ENCODE results near the gene CALU.

The CALU gene

DNA sequence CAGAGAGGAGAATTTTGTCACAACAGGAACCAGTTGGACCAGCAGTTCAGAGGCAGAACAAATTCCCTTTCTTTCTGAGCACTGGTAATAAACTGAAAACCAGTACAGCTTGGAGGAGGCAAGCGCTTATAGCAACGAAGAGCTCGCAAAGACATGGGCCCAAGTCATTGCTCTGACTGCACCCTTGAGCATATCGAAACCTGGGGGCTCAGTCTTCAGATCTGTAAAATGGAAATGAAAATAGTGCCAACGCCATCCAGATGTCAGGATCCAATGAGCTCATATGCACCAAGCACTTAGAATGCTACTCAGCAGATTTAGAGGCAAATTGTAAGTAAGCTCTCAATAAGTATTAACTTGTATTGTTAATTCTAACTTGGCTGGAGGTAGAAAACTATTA lies 14.4 kb upstream of the CALU start:
- no peak for DNase-seq (ENCODE audit: low read depth in 3 of 3, low spot score in 1 of 3)

DNA sequence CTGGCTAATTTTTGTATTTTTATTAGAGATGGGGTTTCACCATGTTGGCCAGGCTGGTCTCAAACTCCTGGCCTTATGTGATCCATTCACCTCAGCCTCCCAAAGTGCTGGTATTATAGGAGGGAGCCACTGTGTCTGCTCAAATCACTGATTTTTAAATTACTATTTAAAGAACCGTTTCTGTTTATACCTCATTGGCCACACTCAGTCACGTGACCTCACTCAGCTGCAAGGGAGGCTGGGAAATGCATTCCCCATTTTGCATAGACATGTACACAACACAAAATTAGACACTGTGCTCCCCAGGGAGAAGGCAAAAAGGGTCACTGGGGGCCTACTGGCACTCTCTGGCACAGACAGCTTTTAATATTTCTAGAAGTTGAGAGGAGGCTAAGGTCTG lies 13.6 kb upstream of the CALU start:
- no peak for DNase-seq (ENCODE audit: low read depth in 3 of 3, low spot score in 1 of 3)

DNA sequence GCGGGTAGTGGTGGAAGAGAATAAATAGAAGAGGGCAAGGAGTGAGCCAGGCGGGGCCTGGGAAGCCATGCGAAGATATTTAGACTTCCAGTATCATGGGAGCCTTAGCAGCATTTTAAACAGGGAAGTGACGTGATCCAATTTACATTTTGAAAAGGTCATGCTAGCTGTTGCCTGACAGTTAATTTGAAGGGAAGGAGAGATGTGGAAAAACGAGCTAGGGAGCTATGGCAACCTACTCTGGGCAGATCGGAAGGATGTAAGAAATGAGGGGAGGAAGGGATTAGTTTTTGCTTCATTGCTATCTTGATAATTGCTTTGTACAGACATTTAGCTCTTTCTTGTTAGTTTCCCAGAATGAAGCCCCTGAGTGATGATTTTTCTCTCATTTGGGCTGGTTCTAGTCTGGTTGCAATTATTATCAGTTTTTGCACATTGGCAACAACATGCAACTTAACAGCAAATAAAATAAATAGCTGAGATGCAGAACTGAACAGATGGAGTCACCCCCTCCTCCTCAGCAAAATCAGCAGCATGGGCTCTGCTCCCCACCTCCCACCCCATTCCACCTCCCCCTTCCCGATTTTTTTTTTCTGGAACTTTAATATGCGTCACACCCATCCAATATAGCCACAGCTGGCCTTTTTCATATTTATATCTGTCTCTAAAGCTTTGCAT lies 13.0 kb upstream of the CALU start:
- DNase-seq (ENCODE audit: low read depth in 3 of 3, low spot score in 1 of 3), result no peak

DNA sequence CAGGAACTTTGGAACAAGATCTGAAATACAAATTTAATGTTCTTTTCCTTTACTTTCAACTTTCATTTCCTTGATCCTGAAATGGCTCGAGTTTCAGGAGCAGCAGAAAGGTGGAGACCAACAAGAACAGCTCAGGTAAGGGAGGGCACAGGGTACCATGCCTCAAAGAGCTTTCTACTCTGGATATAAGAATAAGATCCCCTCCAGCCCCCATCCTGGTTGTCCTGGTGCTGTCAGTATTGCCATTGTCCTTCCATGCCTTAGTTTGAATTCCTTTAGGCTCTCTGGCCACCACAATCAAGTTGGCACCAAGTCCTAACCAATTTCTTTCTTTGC lies 12.5 kb upstream of the CALU start:
- no peak for DNase-seq (ENCODE audit: low read depth in 3 of 3, low spot score in 1 of 3)

DNA sequence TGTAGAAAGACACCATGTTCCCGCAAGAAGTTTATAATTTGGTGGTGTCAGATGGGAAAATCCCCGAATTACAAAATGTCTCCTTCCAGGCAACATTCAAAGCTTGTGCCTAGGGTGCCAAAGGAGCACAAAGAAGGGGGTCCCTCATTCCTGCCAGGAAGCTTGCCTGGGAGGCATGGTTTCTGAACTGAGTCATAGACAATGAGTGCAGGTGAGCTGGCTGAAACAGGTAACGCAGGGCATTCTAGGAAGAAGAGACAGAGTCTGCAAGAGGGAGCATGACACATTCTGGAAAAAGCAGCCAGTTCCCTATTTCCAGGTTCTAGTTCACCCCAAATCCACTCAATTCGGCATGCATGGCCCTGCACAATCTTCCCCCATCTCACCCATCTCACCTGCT lies 11.9 kb upstream of the CALU start:
- DNase-seq (ENCODE audit: low read depth in 3 of 3, low spot score in 1 of 3), result no peak

DNA sequence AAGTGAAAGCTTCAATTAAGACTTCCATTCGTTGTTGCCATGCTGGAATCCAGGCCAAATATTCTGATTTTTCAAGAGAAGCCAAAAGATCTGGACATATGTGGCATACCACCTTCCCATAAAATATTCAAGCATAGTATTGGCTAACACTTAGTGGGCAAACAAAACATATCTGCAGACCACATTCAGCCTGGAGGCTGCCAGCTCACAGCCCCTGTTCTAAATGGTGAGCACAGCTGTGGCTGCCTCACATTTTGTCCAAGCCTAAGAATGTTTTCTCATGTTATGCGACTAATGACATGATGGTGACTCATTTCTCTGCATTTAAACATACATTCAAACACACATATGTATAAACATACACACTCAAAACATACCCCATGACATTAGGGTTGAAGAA lies 10.6 kb upstream of the CALU start:
- DNase-seq (ENCODE audit: low read depth in 3 of 3, low spot score in 1 of 3), result no peak

DNA sequence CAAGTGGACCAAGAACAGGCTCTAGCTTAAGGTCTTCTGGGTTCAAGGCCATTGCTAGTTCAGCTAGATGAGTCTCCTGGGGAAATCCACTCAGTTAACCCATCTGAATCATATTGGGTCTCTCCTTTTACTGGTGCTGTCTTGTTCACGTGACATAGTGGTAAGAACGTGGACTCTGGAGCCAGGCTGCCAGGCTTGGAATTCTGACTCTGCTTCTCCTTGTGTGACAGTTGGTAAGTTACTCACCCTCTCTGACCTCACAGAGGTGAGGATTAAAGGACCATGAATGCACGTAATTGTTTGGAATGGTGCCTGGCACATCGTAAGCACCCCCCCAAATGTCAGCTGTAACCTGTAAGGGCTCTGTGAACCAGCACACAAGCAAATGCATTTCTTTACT lies 9.7 kb upstream of the CALU start:
- no peak for DNase-seq (ENCODE audit: low read depth in 3 of 3, low spot score in 1 of 3)

DNA sequence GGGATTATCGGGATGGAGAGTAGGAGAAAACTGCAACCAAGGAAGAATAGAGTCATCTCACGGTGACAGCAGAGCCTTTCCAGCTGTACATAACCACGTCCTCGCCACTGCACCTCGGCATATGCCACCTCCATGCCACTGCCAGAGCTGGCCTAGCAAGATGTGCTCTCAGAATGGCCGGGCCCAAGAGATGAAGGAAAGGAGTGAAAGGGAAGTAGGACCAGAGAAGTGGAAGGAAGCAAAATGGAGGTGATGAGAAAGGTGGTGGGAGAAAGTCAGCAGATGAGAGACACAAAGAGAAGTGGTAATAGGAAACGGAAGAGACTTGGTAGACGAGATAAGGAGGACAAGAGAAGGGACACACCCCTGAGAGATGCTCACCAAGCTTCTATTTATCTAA lies 8.0 kb upstream of the CALU start:
- no peak for DNase-seq (ENCODE audit: low read depth in 3 of 3, low spot score in 1 of 3)

DNA sequence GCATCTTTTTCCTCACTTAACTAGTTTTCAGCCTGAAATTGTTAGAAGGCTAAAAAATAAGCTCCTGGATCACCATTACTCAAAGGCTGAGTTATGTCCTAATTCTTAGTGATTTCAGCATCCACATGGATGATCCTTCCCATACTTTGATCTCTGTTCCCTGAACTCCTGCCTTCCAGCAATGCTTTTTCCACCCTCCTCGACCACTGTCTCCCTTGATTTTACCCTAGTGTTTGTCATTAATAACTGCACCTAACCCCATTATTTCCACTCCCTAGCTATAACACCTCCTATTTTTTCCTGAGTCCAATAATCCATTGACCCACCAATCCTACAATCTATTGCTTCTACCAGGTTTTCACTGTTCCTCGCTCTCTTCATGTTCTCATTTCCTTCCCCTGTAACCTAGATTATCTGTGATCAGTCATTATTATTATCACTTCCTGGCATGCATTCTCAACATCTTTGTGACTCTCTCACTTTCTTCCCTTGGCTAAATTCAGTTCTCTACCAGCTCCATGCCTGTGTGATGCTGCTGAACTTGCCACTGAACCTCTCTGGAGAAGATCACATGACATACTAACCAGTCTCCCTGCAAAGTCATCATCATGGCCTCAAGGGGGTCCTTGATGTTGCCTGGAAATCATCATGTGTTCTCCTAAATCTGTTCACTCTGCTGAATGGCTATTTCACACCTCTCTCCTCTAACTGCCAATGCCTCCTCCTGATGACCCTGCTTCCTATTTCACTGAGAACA lies 6.5 kb upstream of the CALU start:
- DNase-seq (ENCODE audit: low read depth in 3 of 3, low spot score in 1 of 3), result no peak

DNA sequence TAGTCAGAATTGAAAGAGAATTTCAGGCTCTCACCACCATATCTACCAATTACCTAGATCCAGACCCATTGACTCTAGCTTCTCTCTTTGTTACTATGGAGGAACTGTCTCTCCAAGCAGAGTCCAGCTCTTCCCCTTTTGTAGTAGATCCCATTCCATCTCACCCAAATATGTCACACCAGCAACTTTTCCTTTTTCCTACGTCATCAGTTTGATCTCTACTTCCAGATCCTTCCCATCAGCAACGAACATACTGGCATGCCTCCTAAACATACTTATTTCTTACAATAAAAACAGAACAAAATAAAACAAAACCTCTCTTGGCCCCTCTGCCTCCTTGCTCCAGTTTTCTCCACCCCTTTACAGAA lies 5.9 kb upstream of the CALU start:
- no peak for DNase-seq (ENCODE audit: low read depth in 3 of 3, low spot score in 1 of 3)

DNA sequence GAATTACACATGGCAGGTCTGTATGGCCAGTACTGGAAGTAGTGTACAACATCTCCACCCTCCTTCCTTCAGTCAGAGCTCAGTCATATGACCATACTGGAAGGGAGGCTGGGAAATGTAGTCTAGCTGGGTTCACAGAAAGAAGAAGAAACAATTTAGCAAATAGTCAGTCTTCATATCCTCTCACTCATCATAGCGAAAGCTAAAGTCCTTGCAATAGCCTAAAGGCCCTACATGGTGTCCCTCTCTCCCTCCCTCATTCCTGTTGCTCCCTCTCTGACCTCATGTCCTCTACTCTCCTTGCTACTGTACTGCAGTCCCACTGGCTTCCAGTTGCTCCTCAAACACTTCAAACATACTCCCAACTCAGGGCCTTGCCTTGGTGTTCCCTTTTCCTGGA lies 4.3 kb upstream of the CALU start:
- DNase-seq (ENCODE audit: low read depth in 3 of 3, low spot score in 1 of 3), result no peak

DNA sequence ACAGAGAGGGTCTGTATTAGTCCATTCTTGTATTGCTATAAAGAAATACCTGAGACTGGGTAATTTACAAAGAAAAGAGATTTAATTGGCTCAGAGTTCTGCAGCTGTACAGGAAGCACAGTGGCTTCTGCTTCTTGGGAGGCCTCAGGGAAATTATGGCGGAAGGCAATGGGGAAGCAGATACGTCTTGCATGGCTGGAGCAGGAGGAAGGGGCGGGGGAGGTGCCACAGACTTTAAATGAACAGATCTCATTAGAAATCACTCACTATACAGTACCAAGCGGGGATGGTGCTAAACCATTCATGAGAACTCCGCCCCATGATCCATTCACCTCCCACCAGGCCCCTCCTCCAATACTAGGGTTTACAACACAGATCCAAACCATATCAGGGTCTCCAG lies 3.7 kb upstream of the CALU start:
- no peak for DNase-seq (ENCODE audit: low read depth in 3 of 3, low spot score in 1 of 3)

DNA sequence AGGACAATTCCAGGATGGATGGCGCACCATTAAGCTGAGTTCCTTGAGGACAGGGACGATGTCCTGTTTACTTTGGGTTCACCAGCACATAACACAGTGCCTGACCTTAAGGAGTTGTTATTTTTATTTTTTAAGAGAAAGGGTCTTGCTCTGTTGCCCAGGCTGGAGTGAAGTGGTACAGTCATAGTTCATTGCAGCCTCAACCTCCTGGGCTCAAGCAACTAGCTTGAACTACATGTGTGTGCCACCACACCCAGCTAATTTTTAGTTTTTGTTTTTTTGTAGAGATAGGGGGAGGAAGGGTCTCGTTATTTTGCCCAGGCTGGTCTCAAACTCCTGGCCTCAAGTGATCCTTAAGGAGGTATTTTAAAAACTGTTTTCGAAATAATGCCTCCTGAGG lies 1.7 kb upstream of the CALU start:
- no peak for DNase-seq (ENCODE audit: low read depth in 3 of 3, low spot score in 1 of 3)

DNA sequence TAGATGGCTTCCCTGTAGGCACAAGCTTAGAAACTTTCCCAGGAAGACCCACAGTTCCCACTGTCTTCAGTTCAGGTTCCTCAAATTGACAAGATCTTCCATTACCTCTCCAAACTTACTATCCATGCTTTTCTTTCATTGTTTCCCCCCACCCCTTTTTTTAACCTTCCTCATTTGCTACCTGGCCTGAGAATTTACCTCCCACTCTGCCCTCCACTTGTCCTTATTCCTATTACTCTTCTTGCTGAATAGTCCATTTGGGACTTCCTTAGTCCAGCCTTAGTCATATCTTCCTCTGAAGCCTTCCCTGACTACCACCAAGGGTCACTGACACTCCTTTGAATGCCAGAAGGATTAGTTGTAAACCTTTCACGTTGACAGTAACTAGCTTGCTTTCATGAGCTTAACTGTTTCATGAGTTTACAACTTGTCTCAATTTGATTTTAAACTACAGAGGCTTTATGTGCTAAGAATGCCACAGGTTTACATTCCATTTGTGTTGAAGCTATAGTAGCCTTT lies 1.2 kb upstream of the CALU start:
- no peak for DNase-seq (ENCODE audit: low read depth in 3 of 3, low spot score in 1 of 3)

DNA sequence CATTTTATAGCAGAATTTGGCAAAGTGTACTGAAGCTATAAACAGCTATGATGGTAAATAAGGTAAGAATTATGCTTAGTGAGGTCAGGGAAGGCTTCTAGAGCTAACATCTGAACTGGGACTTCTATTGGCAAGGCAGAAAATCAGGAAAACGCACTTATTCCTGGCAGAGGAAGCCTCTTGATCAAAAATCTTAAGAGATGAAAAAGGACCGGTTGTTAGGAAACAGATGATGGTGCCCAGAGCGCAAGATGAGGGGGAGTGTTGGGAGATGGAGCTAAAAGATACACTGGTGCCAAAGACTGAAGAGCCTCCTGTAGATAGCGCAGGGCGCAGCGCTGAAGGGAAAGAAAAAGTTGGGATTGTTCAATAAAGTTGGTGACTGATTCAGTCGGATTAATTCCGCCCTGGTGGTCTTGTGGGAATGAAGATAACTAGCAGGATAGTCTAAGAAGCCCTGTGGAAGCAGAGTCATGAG lies 550 bp upstream of the CALU start:
- DNase-seq (ENCODE audit: low read depth in 3 of 3, low spot score in 1 of 3), result peak in 1 of 3 donors; percentile 2

DNA sequence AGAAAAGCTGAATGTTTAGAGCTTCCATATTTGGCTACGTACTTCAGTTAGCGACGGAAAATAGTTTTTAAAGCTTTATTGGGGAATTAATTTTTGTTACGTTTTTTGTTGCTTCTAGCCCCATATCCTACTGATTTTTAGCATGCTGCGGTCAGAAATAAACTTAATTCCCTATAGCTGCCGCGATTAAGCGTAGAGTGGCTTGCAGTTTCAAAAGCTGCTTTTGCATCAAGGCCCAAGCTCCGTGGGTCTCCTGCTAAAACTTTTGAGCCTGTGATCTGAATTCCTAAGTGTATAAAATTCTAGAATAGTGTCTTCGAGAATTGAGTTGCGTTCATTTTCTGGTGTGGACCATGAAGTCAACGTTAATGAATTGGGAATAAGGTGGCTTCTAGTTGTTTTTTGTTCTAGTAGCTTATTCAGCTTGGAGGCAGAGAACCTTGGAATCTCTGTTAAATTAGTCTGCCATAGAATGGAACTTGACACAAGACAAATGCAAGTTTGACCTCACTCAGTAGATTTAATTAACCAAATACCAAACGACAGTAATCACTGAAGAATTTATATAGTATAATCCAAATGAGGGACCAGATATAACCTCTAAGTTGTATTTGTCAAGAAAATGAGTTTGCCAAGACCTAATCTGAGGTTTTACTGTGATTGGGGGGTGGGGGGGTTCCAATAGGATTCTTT lies 977 bp downstream of the CALU start:
- no peak for DNase-seq (ENCODE audit: low read depth in 3 of 3, low spot score in 1 of 3)

DNA sequence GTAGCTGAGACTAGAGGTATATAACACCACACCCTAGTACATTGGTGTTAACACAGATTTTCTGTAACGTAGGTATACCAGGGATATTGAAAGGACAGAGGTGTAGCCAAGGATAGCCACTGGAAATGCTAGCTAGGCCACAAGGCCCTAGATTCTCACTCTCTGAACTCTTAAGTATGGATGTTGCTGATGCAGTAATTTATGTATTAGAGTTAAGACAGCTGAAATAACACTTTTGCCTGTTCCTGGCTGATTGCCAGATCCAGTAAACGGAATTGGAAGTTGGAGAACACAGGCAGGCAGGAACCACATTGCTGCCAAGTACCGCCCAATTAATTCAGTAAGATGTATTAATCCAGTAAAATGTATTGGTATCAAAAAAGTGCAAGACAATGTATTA lies 1.8 kb downstream of the CALU start:
- DNase-seq (ENCODE audit: low read depth in 3 of 3, low spot score in 1 of 3), result no peak

DNA sequence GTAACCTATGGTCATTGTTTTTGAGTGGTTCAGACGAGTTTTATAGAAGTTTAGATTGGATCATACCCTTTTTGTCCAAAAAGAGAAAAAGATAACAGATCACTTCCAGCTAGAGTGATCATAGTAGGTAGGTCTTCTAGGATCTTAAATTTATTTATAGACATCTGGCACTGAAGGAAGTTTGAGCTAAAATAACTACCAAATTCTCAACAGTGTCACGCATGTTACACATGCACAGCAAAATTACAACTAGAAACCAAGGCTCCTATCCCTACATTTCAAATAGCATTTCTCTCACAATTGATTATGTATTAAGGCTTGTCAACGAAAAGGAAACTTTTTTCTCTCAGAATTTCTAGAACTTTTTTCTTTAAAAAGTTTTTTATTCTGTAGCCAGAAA lies 2.3 kb downstream of the CALU start:
- DNase-seq (ENCODE audit: low read depth in 3 of 3, low spot score in 1 of 3), result no peak

DNA sequence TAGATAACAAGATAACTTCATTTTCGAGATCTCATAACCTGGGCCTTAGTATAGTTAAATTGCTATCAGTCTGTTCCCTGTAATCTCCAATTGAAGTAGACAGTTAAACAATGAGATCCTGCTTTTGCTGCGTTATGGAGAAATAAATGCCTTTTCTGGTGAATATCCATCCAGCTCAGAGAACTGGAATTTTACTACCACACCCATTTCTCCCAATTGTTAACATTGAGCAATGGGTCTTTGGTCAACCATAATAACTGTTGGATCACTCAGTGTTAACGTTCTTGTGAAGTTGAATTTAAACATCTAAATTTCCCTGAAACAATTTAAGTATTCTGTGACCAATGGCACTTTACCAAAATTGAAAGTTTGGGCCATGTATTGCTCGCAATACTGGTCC lies 3.0 kb downstream of the CALU start:
- DNase-seq (ENCODE audit: low read depth in 3 of 3, low spot score in 1 of 3), result no peak

DNA sequence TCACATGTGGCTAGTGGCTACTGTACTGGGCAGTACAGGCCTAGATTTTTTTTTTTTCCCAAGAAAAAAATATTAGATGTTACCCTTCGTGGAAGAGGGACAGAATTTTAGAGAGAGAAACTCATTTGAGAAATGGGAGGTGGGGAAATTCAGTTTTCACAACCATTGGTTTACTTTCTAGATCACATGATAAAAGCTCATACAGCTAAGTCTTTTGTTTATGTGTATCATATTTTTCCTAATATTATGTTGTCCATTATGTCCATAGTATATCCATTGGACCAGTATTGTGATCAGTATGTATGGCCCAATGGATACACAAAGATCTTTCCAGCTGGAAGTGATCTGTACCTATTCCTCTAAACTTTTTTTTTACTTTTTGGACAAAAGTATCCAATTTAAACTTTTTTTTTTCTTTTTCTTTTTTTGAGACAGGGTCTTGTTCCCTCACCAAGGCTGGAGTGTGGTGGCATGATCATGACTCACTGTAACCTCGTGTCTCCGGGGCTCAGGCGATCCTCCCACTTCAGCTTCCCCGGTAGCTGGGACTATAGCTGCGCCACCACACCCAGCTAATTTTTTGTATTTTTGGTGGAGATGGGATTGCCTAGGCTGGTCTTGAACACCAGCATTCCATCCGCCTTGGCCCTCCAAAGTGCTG lies 4.1 kb downstream of the CALU start:
- DNase-seq (ENCODE audit: low read depth in 3 of 3, low spot score in 1 of 3), result no peak

DNA sequence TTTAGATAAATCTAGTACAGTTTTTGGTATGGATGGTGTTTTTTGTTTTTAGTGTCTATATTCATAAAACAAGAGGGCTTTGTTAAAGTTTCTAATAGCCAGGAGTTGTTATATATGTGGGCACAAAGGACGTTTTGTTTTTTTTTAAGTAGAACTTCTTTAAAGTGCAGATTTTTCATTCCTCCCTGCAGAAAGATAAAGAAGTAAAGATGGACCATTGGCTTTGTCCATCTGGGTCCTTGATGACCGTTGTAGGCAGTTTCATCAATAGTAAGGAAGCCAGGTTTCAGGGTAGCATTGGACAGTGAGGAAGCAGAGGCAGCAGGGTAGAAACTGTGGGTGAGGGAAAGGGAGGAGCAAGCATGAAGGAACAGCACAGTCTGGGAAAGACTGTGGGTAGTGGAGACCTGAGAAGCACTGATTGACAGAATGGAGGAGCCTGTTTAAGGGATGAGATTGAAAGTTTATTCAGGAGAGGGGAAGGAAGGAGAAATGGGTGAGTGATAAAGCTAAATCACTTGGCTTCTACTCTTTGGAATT lies 5.3 kb downstream of the CALU start:
- DNase-seq (ENCODE audit: low read depth in 3 of 3, low spot score in 1 of 3), result no peak

DNA sequence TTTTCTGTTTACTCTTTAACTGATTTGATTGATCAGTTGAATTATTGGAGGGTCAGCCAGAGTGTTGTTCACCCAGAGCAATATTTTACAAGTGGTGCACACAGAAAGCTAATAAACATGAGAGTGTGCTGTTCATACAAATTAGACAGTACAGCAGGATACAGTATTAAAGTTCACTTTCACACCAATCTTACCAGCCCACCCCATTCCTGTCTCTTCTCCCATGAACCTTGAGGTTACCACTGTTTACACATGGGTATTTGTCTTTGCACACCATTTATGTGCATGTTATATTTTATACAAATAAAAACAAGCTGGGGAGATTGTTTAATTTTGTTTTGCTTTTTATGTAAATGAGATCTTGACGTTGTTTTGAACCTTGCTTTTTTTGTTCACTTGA lies 6.5 kb downstream of the CALU start:
- DNase-seq (ENCODE audit: low read depth in 3 of 3, low spot score in 1 of 3), result no peak

Data from stimulated activated CD4-positive, alpha-beta T cell treated with anti-CD3 and anti-CD28 coated beads, TNF-alpha, amount 100 ng/mL, for 1 hour (primary cell).